Mesenchymal stem cell (in vitro differentiated cells and primary cell): Measurements from ENCODE around the gene PACSIN3.

Experiments
- DNase-seq: peaks from one replicate; pipeline ENCODE4 v3.0.0-alpha.2; 2013
- H2AFZ ChIP-seq: one replicate; pipeline ENCODE4 v1.6.1; 2013; ENCODE audit warnings: low read depth, mild to moderate bottlenecking, control low read depth, inconsistent platforms, low read length, moderate library complexity
- H2AK5ac ChIP-seq: 2 replicates; pipeline ENCODE4 v1.6.1; 2013; ENCODE audit warnings: low read length, moderate library complexity, mild to moderate bottlenecking, inconsistent platforms; ENCODE audit not compliant: severe bottlenecking
- H2BK120ac ChIP-seq: one replicate; pipeline ENCODE4 v1.6.1; 2013; ENCODE audit warnings: low read depth, mild to moderate bottlenecking, inconsistent platforms, low read length, moderate library complexity
- H2BK12ac ChIP-seq, 2 experiments: one replicate each; pipeline ENCODE4 v1.6.1; 2013; ENCODE audit warnings: inconsistent platforms in 2 of 2, low read length in 2 of 2, mild to moderate bottlenecking in 2 of 2, moderate library complexity in 2 of 2, control low read depth in 1 of 2
- H2BK15ac ChIP-seq: one replicate; pipeline ENCODE4 v1.6.1; 2013; ENCODE audit warnings: mild to moderate bottlenecking, low read depth, inconsistent platforms; ENCODE audit not compliant: poor library complexity, severe bottlenecking
- H2BK5ac ChIP-seq: 2 replicates; pipeline ENCODE4 v1.6.1; 2013; ENCODE audit warnings: low read depth, mild to moderate bottlenecking, low read length, control low read depth, inconsistent platforms; ENCODE audit not compliant: poor library complexity, severe bottlenecking
- H3K14ac ChIP-seq, 2 experiments: one replicate each; pipeline ENCODE4 v1.6.1; 2013; ENCODE audit warnings: inconsistent platforms in 2 of 2, low read length in 2 of 2, control low read depth in 1 of 2, mild to moderate bottlenecking in 1 of 2, moderate library complexity in 1 of 2
- H3K18ac ChIP-seq, 2 experiments: one replicate each; pipeline ENCODE4 v1.6.1; 2013; ENCODE audit warnings: inconsistent platforms in 2 of 2, low read length in 2 of 2, control low read depth in 1 of 2, low read depth in 1 of 2, mild to moderate bottlenecking in 1 of 2
- H3K23ac ChIP-seq, 2 experiments: one replicate each; pipeline ENCODE4 v1.6.1; 2013; ENCODE audit warnings: inconsistent platforms in 2 of 2, low read length in 2 of 2, mild to moderate bottlenecking in 2 of 2, moderate library complexity in 2 of 2, control low read depth in 1 of 2
- H3K27ac ChIP-seq: 2 replicates; pipeline ENCODE4 v1.5.1; 2013; ENCODE audit warnings: mild to moderate bottlenecking, moderate library complexity, low read length, control low read depth, inconsistent platforms; ENCODE audit not compliant: poor library complexity, severe bottlenecking
- H3K27me3 ChIP-seq, 2 experiments: 2 replicates each; pipeline versions ENCODE4 v1.6.1 to v1.7.0; 2013; ENCODE audit warnings: low read length in 2 of 2, mild to moderate bottlenecking in 2 of 2, moderate library complexity in 2 of 2, control low read depth in 1 of 2, inconsistent platforms in 1 of 2; ENCODE audit not compliant: control insufficient read depth in 1 of 2, insufficient read depth in 1 of 2
- H3K36me3 ChIP-seq, 2 experiments: 2 replicates each; pipeline versions ENCODE4 v1.6.1 to v1.7.0; 2013; ENCODE audit warnings: low read length in 2 of 2, control low read depth in 1 of 2, inconsistent platforms in 1 of 2, low read depth in 1 of 2, mild to moderate bottlenecking in 1 of 2; ENCODE audit not compliant: insufficient read depth in 2 of 2, control insufficient read depth in 1 of 2
- H3K4ac ChIP-seq, 2 experiments: one replicate each; pipeline ENCODE4 v1.6.1; 2013; ENCODE audit warnings: inconsistent platforms in 2 of 2, low read length in 2 of 2, mild to moderate bottlenecking in 2 of 2, moderate library complexity in 2 of 2, control low read depth in 1 of 2, low read depth in 1 of 2
- H3K4me1 ChIP-seq: 2 replicates; pipeline ENCODE4 v1.6.1; 2013; ENCODE audit warnings: low read depth, low read length, control low read depth; ENCODE audit not compliant: control insufficient read depth, insufficient read depth
- H3K4me2 ChIP-seq: 2 replicates; pipeline ENCODE4 v1.6.1; 2013; ENCODE audit warnings: low read length, mild to moderate bottlenecking, inconsistent platforms; ENCODE audit not compliant: poor library complexity, severe bottlenecking
- H3K4me3 ChIP-seq, 2 experiments: 2 replicates each; pipeline versions ENCODE4 v1.5.1 to v1.7.0; 2013; ENCODE audit warnings: low read length in 2 of 2, mild to moderate bottlenecking in 2 of 2, control low read depth in 1 of 2, low read depth in 1 of 2; ENCODE audit not compliant: insufficient read depth in 1 of 2
- H3K79me1 ChIP-seq: replicated peaks from 2 replicates; pipeline ENCODE4 v1.6.1; 2013; ENCODE audit warnings: mild to moderate bottlenecking, control low read depth, low read length, inconsistent platforms; ENCODE audit not compliant: poor library complexity, severe bottlenecking
- H3K9ac ChIP-seq: 2 replicates; pipeline ENCODE4 v1.7.0; 2013; ENCODE audit warnings: mild to moderate bottlenecking, low read length, moderate library complexity
- H3K9me3 ChIP-seq: 2 replicates; pipeline ENCODE4 v1.7.0; 2013; ENCODE audit warnings: mild to moderate bottlenecking, low read length; ENCODE audit not compliant: control insufficient read depth
- H4K8ac ChIP-seq: one replicate; pipeline ENCODE4 v1.6.1; 2013; ENCODE audit warnings: inconsistent platforms, mild to moderate bottlenecking, low read length, moderate library complexity
- H4K91ac ChIP-seq: one replicate; pipeline ENCODE4 v1.6.1; 2013; ENCODE audit warnings: mild to moderate bottlenecking, low read length, inconsistent platforms
- WGBS: methylation state at CpG from one replicate; pipeline ENCODE4 v1.1.7; 2013; ENCODE audit warnings: mixed read lengths; 5-methylcytosine and 5-hydroxymethylcytosine counted together

Gene PACSIN3

DNA sequence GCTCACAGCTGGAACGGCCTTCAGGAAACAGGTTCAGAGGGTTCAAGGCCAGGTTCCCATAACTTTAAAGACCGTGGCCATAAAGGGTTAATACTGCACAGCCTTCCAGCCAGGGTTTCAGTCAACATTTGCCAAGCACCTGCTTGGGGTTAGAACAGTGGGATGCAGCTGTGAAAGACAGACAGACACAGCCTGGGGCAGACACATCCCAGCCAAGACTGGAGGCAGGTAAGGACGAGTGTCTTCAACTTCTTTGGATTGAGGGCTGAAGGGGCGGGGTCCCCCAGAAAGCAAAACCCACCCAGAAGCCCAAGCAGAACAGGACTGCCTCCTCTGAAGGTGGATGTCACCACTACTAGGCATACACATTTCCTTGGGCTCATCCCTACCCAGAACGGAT lies 23.8 kb downstream of the PACSIN3 start:
- H4K8ac ChIP-seq = no peak overlapping the region
- peaks cover 4% of the 10 kb centered on the region for H3K4me1 ChIP-seq
- no peak for DNase-seq
- no peak overlapping the region for H2BK5ac ChIP-seq
- H3K14ac ChIP-seq = no peak overlapping the region
- no peaks in the 10 kb centered on the region for H3K9me3 ChIP-seq
- H3K27ac ChIP-seq = no peak overlapping the region
- no peak overlapping the region for H2AFZ ChIP-seq
- peaks cover 26% of the 10 kb centered on the region for H3K79me1 ChIP-seq
- H2BK120ac ChIP-seq = no peak overlapping the region
- no peak overlapping the region for H3K23ac ChIP-seq
- no peak overlapping the region for H2AK5ac ChIP-seq
- H2BK15ac ChIP-seq = no peak overlapping the region
- WGBS = 90% methylated on average over 5 of the region's 5 CpGs
- H3K9ac ChIP-seq = no peak overlapping the region
- H4K91ac ChIP-seq = no peak overlapping the region
- H3K4me3 ChIP-seq = no peak overlapping the region
- H3K4me2 ChIP-seq = no peak overlapping the region
- H3K36me3 ChIP-seq = peaks cover 63 to 72% of the 10 kb centered on the region in 2 experiments
- H3K4ac ChIP-seq = no peak overlapping the region
- no peak overlapping the region for H3K18ac ChIP-seq
- H2BK12ac ChIP-seq = no peak overlapping the region
- H3K27me3 ChIP-seq = no peaks in the 10 kb centered on the region

DNA sequence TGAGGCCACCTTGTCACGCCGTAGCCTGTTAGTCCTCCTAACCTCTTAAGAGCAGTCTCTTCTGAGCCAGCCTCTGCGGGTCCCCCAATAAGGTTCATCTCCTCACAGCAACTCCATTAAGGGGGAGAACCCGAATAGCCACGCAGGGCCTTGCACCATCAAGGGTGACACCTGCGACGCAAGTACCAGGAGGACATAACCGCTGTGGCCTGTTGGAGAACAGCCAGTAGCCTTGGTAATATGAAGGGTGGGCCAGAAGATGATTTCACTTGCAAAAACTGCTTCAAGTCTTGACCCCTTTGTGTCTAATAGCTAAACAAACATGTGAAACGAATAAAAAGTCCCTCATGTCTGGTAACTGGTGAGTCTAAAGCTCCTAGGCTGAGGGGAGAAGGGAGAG lies 24.3 kb downstream of the PACSIN3 start:
- Histone ChIP-seq H3K4me2 (no peak overlapping the region), H3K27me3 (no peaks in the 10 kb centered on the region), H3K4ac (no peak overlapping the region), H3K23ac (no peak overlapping the region), H3K14ac (no peak overlapping the region), H3K27ac (no peak overlapping the region), H2BK5ac (no peak overlapping the region), H3K18ac (no peak overlapping the region), H4K8ac (no peak overlapping the region), H3K4me1 (peaks cover 6% of the 10 kb centered on the region), H4K91ac (no peak overlapping the region), H2BK120ac (no peak overlapping the region), H2AFZ (no peak overlapping the region), H3K36me3 (peaks cover 60 to 70% of the 10 kb centered on the region in 2 experiments), H3K79me1 (peaks cover 21% of the 10 kb centered on the region), H3K9ac (no peak overlapping the region), H2BK15ac (no peak overlapping the region), H3K9me3 (no peaks in the 10 kb centered on the region), H3K4me3 (no peak overlapping the region), H2BK12ac (no peak overlapping the region), H2AK5ac (no peak overlapping the region)
- 85% methylated on average over 9 of the region's 9 CpGs for WGBS
- DNase-seq = no peak

DNA sequence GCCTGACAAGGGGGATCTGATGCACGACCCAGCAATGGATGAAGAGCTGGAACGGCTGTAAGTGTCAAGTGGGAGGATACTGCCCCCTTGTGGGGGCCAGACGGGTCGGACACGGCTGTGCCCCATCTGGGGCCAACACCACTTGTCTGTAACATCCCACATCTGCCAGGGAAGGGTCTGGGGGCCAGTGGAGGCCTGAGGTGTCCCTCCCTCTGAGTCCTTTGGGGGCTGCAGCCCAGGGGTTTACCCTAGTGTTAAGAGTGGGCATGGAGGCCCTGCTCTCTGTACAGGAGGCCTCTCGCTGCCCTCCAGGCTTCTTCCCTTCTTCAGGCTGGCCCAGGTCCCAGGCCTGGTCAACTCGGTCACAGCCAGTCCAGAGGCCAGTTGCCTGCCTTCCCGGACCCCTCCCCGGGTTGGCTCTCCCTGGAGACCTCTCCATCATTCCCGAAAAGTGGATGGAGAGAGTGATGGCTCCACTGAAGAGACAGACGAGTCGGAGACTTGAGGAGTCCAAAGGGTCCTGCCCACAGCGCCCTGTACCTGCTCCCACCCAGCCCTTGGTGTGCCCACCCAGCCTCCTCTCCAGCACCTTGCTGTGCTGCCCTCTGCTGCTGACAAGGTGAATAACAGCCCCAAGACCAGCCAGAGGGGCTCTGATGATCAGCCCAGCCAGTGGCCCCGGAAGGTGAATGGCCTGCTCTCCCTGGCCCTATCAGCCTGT lies 24.9 kb downstream of the PACSIN3 start:
- Histone ChIP-seq H3K4me1 (peaks cover 10% of the 10 kb centered on the region), H3K9me3 (no peaks in the 10 kb centered on the region), H3K79me1 (peaks cover 20% of the 10 kb centered on the region), H3K4ac (no peak overlapping the region), H3K9ac (no peak overlapping the region), H2BK15ac (no peak overlapping the region), H3K36me3 (peaks cover 60 to 66% of the 10 kb centered on the region in 2 experiments), H4K91ac (no peak overlapping the region), H3K4me2 (no peak overlapping the region), H2AK5ac (peak overlapping the region; percentile 33), H3K18ac (no peak overlapping the region), H4K8ac (peak overlapping the region; percentile 52), H2AFZ (no peak overlapping the region), H3K23ac (no peak overlapping the region), H2BK120ac (no peak overlapping the region), H3K14ac (no peak overlapping the region), H3K4me3 (no peak overlapping the region), H3K27me3 (no peaks in the 10 kb centered on the region), H2BK5ac (no peak overlapping the region), H3K27ac (no peak overlapping the region), H2BK12ac (no peak overlapping the region)
- WGBS = 56% methylated on average over 14 of the region's 14 CpGs
- DNase-seq = peak; percentile 80

DNA sequence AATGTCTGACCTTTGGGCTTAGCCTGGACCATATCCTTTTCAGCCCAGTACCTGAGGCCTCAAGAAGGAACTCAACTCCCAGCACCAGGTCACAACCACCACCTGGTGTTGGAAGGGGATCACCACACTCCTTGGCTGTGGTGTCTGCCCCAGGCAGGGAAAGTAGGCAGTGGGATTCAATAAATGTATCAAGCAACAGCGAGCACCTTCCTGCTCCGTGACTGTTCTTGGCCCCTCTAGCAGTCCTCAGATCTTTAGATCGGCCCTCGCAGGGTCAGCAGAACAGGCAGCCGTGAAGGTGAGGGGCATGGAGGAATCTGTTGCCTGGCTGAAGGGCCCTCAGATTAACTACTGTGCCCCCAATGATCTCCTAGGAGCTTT lies 25.5 kb downstream of the PACSIN3 start:
- Histone ChIP-seq H3K4me1 (peaks cover 14% of the 10 kb centered on the region), H2BK15ac (no peak overlapping the region), H3K4me2 (no peak overlapping the region), H2AFZ (no peak overlapping the region), H4K91ac (no peak overlapping the region), H3K79me1 (peaks cover 17% of the 10 kb centered on the region), H2BK12ac (no peak overlapping the region), H3K4ac (no peak overlapping the region), H3K9ac (no peak overlapping the region), H3K4me3 (no peak overlapping the region), H3K36me3 (peaks cover 58 to 61% of the 10 kb centered on the region in 2 experiments), H3K14ac (no peak overlapping the region), H2AK5ac (no peak overlapping the region), H3K9me3 (no peaks in the 10 kb centered on the region), H3K18ac (no peak overlapping the region), H3K23ac (no peak overlapping the region), H3K27ac (no peak overlapping the region), H2BK5ac (no peak overlapping the region), H3K27me3 (no peaks in the 10 kb centered on the region), H2BK120ac (no peak overlapping the region), H4K8ac (no peak overlapping the region)
- DNase-seq = no peak
- WGBS = 92% methylated on average over 5 of the region's 5 CpGs
